HG03103 (cell line): ENCODE measurements around the gene FAM180A.

ENCODE experiments used
- ATAC-seq: cut with Tn5 transposase; IDR thresholded peaks from one replicate; pipeline ENCODE4 v1.9.1; 2021; ENCODE audit warnings: low read depth; ENCODE audit not compliant: unreplicated experiment

The FAM180A gene

DNA sequence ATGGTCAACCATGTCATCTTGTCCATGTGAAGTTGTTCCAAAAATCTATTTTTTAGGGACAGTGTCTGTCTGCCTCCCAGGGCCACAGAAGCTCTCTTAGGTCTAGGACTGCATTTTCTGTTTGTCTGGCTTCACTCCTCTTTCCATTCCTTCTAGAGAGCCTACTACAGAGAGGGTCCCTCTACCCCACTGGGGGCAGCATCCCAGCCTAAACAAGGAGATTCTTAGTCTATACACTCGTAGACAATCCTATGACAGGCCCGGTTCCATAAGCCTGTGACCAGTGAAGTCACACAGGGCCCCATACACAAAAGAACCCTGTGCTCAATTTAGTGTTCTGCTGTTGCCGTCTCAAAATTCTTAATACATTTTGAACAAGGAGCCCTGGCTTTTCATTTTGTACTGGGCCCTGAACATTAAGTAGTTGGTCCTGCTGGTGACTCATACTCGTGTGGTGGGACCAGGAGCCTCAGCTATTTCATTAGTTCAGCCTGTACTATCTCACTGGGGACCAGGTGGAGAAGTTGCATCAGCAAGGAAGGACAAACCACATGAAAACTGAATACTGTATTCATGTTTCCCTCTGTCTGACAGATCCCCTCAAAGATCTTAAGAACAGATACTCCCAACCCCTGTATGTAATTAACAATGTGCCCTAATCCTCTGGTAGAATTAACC lies 23.5 kb upstream of the FAM180A start:
- no peak for ATAC-seq

DNA sequence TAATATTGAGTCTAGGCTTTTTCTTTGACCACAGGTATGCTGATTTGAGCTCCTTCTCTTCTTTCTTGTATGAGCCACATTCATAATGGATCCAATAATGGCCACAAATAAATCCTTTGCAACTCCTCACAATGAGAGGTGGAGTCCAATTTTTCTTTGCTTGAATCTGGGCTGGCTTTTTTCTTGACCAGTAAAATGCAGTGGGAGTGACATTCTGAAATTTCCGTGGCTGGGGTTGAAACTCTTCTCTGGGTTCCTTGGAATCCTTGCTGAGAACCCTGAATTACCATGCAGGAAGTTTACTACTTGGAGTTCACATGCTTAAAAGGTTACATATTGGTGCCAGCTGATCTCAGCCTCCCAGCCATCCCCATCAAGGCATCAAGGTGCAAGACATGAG lies 22.4 kb upstream of the FAM180A start:
- ATAC-seq = no peak

DNA sequence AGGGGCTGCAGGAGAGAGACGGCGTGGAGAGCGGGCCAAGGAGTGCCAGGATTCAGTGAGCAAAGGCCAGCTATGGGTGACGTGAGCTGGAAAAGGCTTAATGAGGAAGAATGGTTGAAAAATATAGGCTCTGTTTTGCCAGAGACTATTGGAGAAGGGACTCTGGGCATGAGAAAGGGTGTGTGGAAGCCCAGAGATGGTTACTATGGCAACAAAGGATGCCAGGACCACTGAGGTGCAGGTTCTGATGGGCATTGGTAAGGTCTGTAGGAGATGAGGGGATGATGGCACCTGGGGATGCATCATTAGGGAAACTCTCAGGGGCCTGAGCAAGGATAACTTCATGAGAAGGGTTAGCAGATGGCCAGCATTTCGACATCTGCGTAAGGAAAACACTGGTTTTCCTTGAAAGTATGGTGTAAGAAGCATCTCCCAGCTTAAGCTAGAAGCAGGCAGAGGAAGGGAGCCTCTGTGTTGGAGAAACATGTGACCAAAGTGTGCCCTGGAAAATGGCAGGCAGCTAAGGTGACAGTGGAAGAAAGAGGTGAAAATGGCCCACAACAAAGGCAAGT lies 21.6 kb upstream of the FAM180A start:
- no peak for ATAC-seq

DNA sequence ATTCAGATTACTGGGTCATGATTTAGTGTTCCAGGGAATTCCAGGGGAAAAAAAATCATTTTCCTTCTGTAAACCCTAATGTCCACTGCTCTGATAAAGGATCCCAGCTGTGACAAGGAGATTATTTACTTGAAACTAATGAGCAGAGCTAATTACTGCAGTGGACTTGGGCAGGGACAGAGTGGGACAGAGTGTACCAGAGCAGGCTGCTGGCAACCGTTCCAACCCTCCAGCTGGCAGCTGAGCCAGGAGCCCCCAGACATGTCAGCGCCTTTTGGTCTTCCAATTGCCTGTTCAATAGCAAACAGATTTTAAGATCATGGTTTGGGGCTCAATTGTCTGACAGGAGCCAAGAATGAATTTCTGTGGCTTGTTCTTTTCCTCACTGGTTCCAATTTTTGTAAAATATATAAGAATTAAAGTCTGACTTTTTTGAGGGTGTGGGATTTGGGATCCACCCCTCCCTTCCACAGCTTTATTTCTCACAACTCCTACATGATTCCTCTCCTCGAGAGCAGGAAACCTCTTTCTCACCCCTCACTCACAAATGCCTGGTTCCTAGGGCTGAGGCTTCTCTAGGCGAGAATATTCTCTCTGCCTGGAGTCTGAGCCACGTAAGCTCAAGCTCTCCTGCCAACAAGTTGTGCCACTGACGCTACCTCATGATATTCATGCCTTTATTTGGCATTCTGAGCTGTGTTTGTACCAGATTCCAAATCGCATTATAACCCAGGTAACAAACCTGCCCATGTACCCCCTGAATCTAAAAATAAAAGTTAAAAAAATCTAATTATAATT lies 20.6 kb upstream of the FAM180A start:
- no peak for ATAC-seq

DNA sequence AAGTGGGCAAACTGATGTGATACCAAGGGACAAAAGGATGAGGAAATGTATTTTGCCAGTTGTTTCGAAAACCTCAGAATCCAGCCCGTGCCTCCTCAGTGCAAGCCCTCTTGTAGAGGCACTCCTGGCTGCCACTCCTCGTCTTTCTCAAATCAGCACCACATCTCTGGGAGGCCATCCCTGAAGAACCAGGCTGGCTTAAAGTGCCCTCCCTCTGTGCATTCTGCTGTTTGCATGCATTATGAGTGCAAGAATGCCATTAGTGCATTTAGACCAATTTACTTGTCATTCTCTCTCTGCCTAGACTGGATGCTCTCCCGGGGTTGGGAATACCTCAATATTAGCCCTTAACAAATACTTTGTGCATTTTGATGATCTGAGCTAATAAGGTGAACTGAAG lies 19.9 kb upstream of the FAM180A start:
- no peak for ATAC-seq

DNA sequence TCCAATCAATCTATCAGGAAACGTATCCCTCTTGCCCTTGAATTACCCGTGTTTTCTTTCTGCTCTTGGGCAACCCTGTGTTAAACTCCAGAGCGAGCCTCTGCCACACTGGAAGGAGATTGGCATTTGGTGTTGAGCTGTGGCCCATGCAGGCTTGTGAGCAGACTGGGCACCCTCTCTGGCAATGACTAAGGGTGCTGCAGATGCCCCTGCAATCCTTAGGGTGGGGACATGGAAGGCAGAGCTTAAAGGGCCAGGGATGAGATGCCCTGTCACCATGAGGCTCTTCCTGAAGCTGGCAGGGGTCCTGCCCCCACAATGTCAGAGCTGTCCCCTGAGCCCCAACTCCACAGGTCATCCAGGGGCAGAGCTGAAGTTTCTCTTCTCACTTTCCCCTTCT lies 19.5 kb upstream of the FAM180A start:
- ATAC-seq = no peak

DNA sequence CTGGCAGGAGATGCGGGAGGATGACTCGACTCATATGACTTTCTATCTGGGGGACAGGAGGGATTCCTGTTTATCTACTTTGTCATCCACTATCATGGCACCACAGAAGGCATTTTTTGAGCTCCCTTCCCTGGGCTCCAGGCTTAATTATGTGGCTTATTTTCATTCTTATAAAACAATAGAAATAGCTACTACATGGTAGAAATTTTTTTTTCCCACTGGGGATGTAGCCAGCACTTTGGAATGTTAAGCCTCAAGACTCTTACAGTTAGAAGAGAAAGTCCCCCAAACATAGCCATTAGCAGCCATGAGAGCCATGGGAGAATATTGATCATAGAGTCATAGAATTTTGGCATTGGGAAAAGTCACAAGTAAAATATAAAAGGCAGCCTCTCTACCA lies 14.6 kb upstream of the FAM180A start:
- ATAC-seq = no peak

DNA sequence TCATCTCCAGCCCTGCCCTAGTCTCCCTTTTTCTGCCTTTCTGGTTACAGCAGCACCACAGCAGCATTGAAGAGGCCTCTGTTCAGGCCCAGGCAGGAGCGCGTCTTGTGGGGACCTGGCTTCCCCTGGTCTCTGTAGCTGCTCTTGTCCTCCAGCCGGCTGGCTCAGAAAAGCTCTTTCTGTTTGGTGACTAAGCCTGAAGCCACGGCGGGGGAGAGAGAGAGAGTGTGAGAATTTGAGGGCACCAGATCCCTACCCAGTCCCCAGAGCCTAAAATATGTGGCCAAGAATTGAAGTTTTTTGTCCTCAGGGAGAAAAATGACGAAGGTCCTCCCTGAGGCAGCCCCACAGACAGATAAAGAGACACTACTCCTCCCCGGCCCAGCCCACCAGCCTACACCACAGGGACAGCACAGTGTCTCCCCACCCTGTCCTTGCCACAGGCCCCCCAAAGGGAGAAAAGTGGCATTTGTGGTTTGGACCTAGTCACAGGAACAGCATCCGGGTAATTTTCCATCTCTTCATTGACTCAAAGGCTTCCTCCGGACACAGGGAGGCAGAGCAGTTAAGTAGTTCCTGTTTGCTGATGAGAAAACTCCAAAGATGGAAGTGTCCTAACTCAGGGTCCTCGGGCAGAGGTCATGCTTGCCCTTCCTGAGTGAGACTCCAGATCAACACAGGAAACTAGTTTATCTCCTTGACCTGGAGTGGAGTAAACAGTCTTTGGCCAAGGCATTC lies 13.3 kb upstream of the FAM180A start:
- no peak for ATAC-seq

DNA sequence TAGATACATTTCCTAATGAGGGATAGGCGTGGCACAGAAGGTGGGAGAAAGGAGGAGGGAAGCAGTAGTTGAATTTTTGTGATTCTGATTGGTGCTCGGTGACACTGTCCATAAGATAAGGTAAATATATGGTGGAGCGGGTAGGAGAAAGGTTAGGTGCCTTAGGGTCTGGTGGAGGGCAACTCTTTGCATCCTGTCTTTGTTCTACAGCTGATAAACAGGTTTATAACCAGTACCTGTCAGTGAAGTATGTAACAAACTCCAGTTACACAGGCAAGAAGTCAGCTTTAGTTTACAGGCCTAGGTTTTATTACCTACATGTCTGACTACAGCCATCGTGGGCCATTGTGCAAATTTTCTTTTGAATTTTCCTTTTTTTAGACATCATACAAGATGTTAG lies 10.9 kb upstream of the FAM180A start:
- ATAC-seq = no peak

DNA sequence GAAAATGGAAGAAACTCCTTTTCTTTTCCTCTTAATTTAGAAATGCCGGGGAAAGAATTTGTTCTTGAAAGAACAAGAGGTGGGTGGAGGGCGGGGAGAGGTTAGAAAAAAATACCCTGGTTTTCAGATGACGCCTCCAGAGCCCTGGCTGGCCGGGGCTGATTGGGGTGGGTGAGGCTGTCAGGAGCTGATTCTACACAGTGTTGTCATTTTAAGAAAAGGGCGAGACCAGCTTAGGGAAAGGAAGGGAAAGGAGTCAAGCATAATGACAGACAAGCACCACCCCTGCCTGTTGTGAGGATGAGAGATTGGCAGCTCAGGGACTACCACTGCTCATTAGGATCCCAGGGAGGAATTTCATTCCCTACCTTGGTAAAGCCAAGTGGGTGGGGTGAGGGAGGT lies 9.9 kb upstream of the FAM180A start:
- ATAC-seq = no peak

DNA sequence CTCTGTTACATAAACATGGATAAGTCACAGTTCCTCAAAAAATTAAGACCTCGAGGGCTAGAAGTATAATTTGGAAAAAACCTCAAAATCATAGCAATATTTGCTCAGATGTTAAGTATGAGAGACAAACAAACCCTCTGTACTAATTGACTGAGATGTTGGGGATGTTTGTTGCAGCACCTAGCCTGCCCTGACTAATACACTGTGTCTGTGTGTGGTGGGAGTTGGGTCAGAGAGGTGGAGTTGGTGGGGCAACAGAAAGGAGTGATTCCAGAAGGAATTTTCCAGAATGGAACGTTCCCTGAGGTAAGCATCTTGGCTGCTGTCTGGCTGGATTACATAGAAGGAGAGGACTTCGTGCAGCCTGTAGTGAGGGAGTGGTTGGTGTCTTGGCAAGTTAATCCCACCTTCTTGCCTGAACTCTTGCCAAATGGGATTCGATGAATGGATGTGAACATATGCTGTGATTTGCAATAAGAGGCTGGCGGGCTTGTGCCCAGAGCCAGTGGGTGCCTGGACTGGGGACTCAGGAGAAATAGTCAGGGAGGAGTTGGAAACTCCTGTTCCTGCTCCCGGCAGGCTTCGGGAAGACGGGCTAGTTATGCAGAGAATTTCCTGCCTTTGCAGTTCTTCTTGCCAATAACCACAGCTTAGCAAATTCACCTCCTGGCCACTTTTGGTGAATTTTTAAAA lies 9.3 kb upstream of the FAM180A start:
- no peak for ATAC-seq

DNA sequence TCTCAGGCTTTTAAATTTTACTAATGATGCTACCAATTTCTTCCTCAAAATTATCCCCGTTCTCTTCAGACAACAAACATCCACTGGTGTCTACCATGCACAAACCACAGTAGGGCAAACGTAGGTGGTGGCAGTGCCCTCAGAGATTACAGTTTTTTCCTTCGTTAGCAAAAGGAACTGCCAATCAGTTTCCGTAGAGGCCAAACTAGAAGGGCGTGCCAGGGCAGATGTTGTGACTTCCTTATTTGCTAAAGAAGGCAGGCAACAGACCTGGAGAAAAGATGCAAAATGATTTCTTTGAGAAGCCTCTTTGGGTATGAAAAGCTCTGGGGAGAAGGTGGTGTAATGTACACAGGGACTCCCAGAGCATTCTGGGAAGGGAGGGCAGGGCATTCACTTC lies 7.6 kb upstream of the FAM180A start:
- no peak for ATAC-seq

DNA sequence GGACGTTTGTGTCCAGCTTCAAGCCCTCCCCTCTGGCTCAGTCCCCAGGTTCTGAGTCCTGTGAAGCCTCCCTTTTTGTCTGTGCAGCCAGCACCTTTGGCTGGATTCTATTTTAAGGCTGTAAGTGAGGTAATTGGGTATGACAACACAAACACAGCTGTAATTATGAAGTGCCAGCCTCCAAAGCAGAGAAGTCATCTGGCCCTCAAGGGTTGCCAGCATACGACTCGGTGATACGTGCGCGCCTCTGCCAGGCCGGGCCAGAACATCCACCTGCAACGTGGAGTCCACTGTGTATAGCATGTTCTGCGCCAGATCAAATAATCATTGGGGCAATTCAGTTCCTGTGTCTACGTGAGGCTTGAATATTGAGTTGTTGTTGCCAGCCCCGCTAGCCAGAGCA lies 6.7 kb upstream of the FAM180A start:
- no peak for ATAC-seq

DNA sequence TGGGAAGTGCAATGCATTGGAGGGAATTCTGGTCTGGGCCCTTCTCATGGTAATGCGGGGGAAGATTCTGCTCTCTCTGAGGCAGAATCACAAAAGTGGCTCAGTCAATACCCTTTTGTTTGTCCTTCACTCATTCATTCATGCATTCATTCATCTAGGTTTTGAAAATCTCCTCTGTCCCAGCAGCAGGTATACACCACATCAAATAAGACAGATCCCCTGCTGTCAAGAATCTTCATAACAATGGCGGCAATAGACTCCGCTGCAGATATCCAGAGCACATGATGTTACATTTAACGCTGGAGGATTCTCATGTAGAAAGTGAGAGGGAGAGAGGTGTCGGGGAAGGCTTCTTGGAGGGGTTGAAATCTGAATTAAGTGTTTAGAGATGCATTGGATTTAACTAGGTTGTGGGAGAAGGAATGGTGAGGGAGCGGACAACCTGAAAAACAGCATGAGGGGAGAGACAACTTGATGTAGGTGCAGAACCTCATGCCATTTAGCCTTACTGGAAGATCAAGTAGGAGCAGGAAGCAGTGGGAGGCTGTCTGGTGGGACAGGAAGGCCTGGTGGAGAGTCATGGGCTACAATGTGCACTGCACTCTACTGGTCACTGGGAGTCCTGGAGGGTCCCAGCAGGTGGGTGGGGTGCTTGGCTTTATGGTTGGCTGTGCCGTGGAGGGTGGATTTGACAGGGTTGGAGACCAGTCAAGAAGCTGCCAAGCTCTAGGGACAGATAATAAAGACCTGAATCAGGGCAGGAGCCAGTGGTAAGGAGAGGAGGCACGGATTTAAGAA lies 5.2 kb upstream of the FAM180A start:
- no peak for ATAC-seq

DNA sequence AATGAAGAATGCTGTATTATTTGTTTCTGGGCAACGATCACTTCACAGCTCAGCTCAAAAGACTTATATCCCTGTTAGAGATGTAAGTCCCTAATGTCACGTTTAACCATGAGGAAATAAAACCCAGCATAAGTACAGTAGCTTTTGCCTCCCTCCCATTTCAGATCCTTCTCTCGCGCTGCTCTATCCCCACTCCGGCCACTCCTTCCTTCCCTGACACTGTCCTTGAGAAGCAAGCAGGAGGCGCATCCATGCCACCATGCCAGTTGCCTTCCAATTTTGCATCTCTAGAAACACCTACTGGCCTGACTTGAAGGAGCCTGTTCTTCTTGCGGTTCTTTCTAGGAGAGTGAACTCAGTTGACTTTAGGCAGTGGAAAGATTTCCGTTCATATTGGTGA lies 1.2 kb downstream of the FAM180A start:
- no peak for ATAC-seq

DNA sequence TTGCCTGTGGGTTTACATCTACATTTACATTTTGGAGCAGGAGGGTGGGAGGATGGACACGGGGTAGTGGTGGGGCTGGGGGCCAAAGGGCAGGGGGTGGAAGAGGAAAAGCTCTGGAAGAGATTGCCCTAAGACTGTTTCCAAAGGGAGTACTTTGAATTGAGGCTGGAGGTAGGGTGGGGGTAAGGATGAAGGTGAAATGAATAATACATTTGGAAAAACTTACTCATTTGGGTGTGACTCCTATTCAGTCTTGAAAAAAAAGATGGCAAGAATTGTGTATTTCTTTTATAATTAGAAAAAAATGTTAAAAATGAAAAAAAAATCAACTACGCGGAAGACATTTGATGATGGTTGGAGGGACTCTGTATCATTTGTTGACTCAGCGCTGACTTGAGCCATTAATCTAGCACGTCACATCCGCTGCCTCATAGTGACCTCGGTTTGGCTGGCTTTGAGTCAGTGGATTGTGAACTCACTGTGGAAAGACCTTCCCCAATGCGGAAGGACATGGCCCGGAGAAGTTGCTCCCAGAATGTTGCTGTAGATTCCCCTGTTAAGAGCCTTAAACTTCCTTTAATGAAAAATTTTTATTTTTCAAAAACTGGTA lies 2.8 kb downstream of the FAM180A start:
- ATAC-seq = no peak

DNA sequence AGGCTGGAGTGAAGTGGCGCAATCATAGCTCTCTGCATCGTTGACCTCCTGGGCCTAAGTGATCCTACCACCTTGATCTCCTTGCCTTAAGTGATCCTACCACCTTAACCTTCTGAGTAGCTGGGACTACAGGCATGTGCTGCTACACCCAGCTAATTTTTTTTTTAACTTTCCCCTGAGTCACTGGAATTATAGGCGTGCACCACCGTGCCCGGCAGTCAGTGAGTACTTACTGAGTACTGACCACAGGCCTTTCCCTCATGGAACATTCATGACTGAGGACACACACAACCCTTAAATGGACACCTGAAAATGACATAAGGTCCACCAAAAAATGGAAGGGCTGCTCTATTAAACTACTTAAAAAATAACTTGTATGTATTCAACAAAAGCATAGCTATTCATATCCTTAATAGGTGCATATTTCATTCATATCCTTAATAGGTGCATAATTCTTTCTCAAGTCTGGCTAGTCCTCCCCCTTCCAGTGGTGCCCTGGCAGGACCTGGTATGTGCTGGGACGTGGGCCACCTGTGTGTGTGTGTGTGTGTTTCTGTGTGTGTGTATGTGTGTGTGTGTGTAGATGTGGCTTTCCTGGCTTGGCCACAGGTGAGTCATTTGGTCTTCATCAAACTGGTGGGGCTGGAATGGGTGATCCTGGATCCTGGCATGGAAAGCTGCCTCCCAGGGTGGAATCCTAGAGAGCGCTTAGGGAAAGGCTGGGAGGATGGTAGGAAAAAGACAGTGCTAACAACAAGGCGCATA lies 3.5 kb downstream of the FAM180A start:
- ATAC-seq = no peak

DNA sequence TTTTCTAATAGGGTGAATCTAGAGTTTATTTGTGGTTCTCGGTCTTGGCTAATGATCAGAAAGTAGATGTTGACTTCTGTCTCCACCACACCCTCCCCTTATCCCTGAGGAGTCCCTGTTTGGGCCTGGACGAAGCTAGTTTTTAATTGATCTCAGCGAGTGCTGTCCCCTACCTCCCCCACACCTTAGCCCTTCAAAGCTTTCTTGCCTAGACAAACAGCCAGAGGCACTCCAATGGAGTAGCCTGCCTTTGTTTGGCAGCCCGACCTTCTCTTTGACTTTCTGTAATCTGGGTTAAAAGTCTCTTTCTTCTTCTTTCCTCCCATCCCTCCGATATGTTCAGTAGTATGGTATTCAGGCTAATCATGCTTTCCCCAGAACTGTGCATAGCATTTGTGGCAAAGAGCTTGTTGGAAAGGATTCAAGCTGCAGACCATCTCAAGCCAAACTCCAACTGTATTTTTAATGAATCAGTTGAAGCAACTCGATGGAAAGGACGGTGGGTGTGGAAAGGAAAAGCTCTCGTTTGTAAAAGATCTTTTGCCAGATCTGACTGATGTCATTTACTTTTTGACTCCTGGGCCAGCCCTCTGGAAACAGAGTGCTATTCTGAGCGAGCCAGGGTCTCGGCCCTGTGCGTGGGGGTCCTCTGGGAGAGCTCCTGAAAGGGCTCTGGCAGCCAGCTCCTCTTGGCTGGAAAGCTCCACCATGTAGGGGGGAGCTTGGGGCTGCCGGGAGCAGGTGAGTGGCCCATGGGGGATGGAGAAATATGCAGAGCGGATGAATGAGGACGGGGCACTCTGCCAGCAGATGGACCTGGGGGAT lies 4.5 kb downstream of the FAM180A start:
- ATAC-seq = no peak
